Liver (tissue), 9 donors: ENCODE measurements around the gene ARL17A. TPM values are rescaled to one million over a fixed set of nuclear protein-coding genes. Genes with fewer than 3 reads are reported as not detected.
"Not testable (repeated sequence)": the region's sequence is repeated elsewhere in the genome, so short reads cannot be mapped to it uniquely, and the experiment has no call there.

ENCODE experiments used
- DNase-seq: peaks from one replicate; pipeline ENCODE4 v3.0.0-alpha.2; 2017; ENCODE audit warnings: low spot score
- H3K27ac ChIP-seq, 2 donors: one replicate each; pipeline ENCODE4 v1.7.0; 2013; ENCODE audit warnings: inconsistent platforms in 2 of 2, low read length in 2 of 2, control low read depth in 1 of 2, low read depth in 1 of 2, mild to moderate bottlenecking in 1 of 2
- H3K27me3 ChIP-seq, 4 donors: one replicate each; pipeline versions ENCODE4 v1.6.1 to v1.7.0; 2013; ENCODE audit warnings: low read length in 3 of 4, inconsistent platforms in 1 of 4, mild to moderate bottlenecking in 1 of 4, moderate library complexity in 1 of 4; ENCODE audit not compliant: control insufficient read depth in 4 of 4, insufficient read depth in 4 of 4
- H3K36me3 ChIP-seq, 4 donors: one replicate each; pipeline versions ENCODE4 v1.6.1 to v1.7.0; 2013; ENCODE audit warnings: low read length in 3 of 4, mild to moderate bottlenecking in 3 of 4, low read depth in 1 of 4, moderate library complexity in 1 of 4; ENCODE audit not compliant: control insufficient read depth in 4 of 4, insufficient read depth in 3 of 4
- H3K4me1 ChIP-seq, 4 donors: one replicate each; pipeline versions ENCODE4 v1.6.1 to v1.7.0; 2013; ENCODE audit warnings: low read length in 3 of 4, mild to moderate bottlenecking in 3 of 4, moderate library complexity in 1 of 4; ENCODE audit not compliant: control insufficient read depth in 4 of 4, insufficient read depth in 4 of 4
- H3K4me3 ChIP-seq, 3 donors: one replicate each; pipeline versions ENCODE4 v1.6.1 to v1.7.0; 2013; ENCODE audit warnings: low read length in 3 of 3, control low read depth in 1 of 3, low read depth in 1 of 3, mild to moderate bottlenecking in 1 of 3
- H3K9ac ChIP-seq, 2 donors: one replicate each; pipeline ENCODE4 v1.7.0; 2013; ENCODE audit warnings: low read length in 2 of 2, mild to moderate bottlenecking in 2 of 2, moderate library complexity in 2 of 2, control low read depth in 1 of 2, low read depth in 1 of 2
- H3K9me3 ChIP-seq, 4 donors: one replicate each; pipeline versions ENCODE4 v1.6.1 to v1.7.0; 2013; ENCODE audit warnings: low read length in 3 of 4; ENCODE audit not compliant: control insufficient read depth in 4 of 4
- WGBS: extraction: QIAGEN DNeasy Blood & Tissue Kit; methylation state at CpG from one replicate; pipeline ENCODE4 v1.1.7; 2013; 5-methylcytosine and 5-hydroxymethylcytosine counted together
- polyA plus RNA-seq, 2 donors: library from polyadenylated mRNA; stranded (reverse) in 1 of 2; unstranded in 1 of 2; fragments of 200-250 nt in 1 of 2; fragments of >200 nt in 1 of 2; fragmentation: Nextera tagmentation in 1 of 2; extraction: Ambion mirVana in 1 of 2; gene quantifications; one replicate each; pipeline versions ENCODE4 v1.2.1 to v1.2.3, GENCODE V29; 2013 to 2015
- total RNA-seq, 2 donors: library from RNA; depleted of rRNA; stranded (reverse); fragments of >200 nt; gene quantifications; one replicate each; pipeline ENCODE4 v1.2.3, GENCODE V29; 2014
- donor health status: healthy.
- donor health status: healthy.
- donor health status: healthy.
- donor health status: healthy.
- donor health status: healthy.

Gene ARL17A
- total and polyA plus RNA-seq, 4 donors: 1.2 to 7.8 (median 5.5) TPM

DNA sequence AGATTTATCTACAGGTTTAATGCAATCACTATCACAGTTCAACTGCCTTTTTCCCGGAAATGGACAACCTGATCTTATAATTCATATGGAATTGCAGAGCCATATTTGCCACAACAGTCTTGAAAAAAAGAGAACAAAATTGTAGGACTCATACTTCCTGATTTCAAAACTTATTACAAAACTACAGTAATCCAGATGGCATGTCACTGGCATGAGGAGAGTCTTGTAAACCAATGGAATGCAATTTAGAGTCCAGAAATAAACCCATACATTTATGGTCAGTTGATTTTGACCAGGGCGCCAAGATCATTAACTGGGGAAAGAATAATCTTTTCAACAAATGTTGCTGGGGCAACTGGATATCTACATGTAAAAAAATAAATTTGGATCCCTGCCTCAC is 31.8 kb upstream of the ARL17A start:
- DNase-seq, H3K36me3 ChIP-seq, H3K27me3 ChIP-seq, H3K4me1 ChIP-seq, H3K9me3 ChIP-seq, H3K4me3 ChIP-seq, H3K9ac ChIP-seq, H3K27ac ChIP-seq: not testable (repeated sequence)
- no CpG with 5 or more reads among the region's 2 CpGs for WGBS

DNA sequence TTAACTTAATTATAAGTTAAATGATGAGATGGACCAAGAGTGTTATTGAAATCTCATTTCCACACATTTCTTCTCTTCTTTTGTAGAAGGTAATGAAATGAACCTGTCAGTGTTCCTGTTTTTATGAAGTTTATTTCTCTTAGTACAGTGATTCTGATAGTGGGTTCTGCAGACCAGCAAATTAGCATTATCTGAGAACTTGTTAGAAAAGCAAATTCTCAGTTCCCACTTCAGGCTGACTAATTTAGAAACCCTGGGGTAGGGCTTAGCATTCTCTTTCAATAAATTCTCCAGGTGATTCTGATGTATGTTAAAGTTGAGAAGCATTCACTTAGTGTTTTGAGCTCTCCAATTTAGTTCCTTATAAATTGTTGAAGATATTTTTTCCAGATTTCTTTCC is 23.6 kb upstream of the ARL17A start:
- not testable (repeated sequence) for H3K9me3 ChIP-seq, H3K27ac ChIP-seq, H3K27me3 ChIP-seq, H3K4me3 ChIP-seq, H3K4me1 ChIP-seq, DNase-seq, H3K36me3 ChIP-seq, H3K9ac ChIP-seq

DNA sequence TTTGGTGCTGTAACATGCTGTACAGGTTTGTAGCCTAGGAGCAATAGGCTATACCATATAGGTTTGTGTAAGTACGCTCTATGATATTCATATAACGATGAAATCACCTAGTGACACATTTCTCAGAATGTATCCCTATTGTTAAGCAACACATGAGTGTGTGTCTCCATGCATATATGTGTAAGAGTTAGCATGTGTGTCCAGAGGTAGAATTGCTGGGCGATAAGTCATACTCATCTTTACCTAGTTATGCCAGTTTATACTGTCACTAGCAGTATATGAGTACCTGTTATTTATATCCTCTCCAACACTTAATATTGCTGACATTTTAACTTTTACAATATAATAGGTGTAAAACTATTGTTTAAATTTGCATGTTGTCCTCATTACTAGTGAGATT is 21.3 kb upstream of the ARL17A start:
- H3K27ac ChIP-seq: not testable (repeated sequence)

DNA sequence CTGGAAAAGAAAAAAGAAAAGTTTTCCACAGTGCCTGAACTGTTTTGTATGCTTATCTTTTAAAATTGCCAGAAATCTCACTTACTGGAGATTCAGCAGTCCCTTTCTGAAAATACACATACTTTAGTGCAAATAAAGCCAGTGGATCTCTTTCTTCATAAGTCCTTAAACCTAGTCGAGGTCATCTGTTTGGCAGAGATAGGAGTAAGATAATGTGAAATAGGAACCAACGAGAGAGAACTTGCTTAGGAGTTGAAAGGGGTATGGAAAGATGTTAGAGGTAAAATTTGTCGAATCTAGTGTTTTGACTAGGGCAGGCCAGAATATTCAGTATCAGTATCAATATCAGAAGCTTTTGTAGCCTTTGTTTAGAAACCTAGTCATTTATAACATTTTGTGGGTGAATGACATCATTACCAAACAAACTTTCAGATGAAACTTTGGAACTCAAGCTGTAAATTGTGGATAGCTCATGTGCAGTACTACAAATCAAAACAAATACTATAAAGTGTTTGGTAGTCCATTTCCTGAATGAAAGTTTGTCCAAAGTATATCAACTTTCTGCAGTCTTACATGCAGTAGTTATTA is 18.9 kb upstream of the ARL17A start:
- DNase-seq, H3K36me3 ChIP-seq, H3K4me1 ChIP-seq, H3K4me3 ChIP-seq, H3K9ac ChIP-seq, H3K9me3 ChIP-seq, H3K27ac ChIP-seq, H3K27me3 ChIP-seq: not testable (repeated sequence)
- WGBS: 14% methylated on average over 2 of the region's 3 CpGs

More for the DNA sequence above, 21.3 kb upstream of the ARL17A start:
- not testable (repeated sequence) for H3K9ac ChIP-seq, DNase-seq, H3K4me3 ChIP-seq, H3K4me1 ChIP-seq, H3K36me3 ChIP-seq, H3K27me3 ChIP-seq, H3K9me3 ChIP-seq
- WGBS: no CpG with 5 or more reads among the region's 3 CpGs

DNA sequence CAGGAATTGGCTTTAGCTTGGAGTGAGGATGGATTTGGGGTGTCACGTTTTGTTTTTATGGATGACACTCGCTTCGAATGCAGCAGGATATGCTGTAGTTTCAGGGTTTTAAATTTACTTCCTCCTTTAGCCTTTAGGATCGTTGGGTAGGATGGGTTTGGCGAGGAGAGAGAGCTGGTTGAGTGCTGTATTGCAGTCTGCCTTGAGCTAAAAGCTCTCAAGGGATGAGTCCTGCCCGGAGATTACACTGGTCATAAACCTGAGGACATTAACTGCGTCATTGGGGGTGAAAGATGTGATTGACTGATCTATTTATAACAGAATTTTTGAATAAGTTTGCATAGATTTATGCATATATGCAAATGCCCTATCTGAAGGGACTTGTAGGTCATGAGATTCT is 11.8 kb upstream of the ARL17A start:
- H3K9ac ChIP-seq, H3K36me3 ChIP-seq, H3K4me1 ChIP-seq, H3K27ac ChIP-seq, H3K9me3 ChIP-seq, DNase-seq, H3K4me3 ChIP-seq, H3K27me3 ChIP-seq: not testable (repeated sequence)
- no CpG with 5 or more reads among the region's 7 CpGs for WGBS

DNA sequence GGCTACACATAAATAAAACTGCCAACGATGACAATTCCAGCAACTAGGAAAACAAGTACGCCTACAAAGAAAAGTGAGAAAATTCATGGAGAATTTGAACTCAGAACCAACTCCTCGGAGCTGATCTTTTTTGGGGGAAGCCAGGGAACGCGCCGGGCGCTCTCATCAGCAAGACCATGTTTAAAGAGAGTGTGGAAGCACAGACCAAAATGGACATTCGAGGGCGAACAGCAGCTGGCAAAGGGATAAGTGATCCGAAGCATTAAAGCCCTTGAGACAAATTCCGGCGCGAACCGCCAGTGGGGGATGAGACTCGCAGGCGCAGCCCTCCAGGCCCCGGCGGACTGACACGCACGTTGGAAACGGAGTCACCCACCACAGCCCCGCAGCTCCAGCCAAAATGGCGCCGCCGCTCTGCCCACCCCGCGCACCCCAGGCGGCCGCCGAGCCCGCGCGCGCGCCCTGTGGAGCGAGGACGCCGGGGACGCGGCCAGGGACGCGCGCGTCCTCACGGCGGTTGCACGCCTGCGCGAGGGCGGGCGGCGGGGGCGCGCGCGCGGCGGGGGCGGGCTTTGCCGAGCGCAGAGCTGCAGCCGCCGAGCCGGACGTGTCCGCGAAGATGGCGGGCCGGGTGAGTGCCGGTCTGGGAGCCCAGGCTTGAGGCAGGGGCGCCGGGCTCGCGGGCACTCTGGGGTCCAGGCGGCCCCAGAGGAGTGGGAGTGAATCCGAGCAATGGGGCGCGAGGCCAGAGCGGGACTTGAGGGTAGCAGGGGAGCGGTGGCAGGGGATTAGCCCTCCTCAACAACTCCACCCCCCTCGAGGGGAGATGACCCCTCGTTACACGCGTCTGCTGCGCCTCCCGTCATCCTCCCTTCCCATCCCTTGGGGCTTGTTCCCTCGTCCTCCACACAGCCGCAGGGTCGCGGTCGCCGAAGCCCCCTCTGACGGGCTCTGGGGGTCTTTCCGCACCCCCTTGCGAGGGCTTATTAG is 11.0 kb upstream of the ARL17A start, which contains the start of gene NSF:
TSS of gene NSF (plus strand) at position 513 of the 990 bp plus-strand sequence. CDS start at position 620, 107 bp downstream.
- DNase-seq, H3K9ac ChIP-seq, H3K36me3 ChIP-seq, H3K9me3 ChIP-seq, H3K27ac ChIP-seq, H3K4me1 ChIP-seq, H3K4me3 ChIP-seq, H3K27me3 ChIP-seq: not testable (repeated sequence)
- WGBS: no CpG with 5 or more reads among the region's 95 CpGs

DNA sequence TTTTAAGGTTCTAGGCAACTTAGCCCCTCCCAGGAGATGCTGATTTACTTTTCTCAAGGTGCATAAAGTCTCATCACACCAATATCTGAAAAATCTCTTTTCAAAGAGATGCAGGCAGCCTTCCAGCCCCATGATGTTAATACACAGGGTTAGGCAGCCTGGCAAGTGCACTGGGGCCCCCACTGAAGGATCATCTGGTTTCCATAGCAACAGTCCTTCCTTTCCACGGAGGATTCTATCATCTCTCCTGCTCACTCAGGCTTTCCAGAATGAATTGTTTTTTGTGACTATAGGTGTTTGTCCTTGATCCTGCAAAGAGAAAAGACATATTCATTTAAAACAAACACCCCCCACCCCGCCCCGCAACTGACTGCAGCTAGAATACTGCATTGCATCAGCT is 6.0 kb upstream of the ARL17A start:
- not testable (repeated sequence) for H3K9me3 ChIP-seq, H3K4me1 ChIP-seq, H3K9ac ChIP-seq, H3K4me3 ChIP-seq, H3K27ac ChIP-seq, DNase-seq, H3K36me3 ChIP-seq, H3K27me3 ChIP-seq
- WGBS: no CpG with 5 or more reads among the region's 3 CpGs

DNA sequence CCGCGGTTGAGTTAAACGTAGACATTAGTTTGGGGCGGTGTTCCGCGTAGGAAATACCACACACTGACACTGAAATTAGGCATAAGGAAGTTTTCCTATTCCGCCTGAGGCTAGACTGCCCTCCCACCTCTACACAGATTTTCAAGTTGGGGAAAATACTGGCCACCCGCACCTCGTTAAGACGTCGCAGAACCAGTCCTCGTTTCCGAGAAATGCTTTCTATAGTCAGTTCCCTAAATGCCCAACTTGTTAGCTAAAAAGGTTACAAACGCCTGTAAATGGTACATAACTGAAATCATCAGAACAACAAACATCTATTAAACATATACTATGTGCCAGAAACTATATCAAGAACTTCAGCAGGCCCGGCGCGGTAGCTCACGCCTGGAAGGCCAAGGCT is 591 bp upstream of the ARL17A start:
- not testable (repeated sequence) for H3K27ac ChIP-seq, DNase-seq, H3K9me3 ChIP-seq, H3K27me3 ChIP-seq, H3K4me1 ChIP-seq, H3K4me3 ChIP-seq, H3K36me3 ChIP-seq, H3K9ac ChIP-seq
- 44% methylated on average over 6 of the region's 18 CpGs for WGBS
